ENCODE measurements around the gene RHOU. TPM values are rescaled to one million over a fixed set of nuclear protein-coding genes. Genes with fewer than 3 reads are reported as not detected.

RHOU gene
- total and polyA plus RNA-seq, 2 donors (not counting 3 experiments of a cell fraction or from before 2014, with no cell fraction given), result 0.04 to 0.40 TPM

- Histone ChIP-seq H3K4me2 (ENCODE audit: insufficient read depth, low read length) (no peak overlapping the region), H2AFZ (ENCODE audit: low read depth, low read length) (no peak overlapping the region), H3K9me1 (replicated peaks; ENCODE audit: control insufficient read depth, extremely low read depth, insufficient read depth, low read length) (no peaks in the 10 kb centered on the region), H3K36me3 (ENCODE audit: control insufficient read depth in 2 of 2, extremely low read depth in 1 of 2, insufficient read depth in 2 of 2, low read length in 2 of 2) (no peaks in the 10 kb centered on the region), H3K79me2 (ENCODE audit: control insufficient read depth, insufficient read depth, low read length) (no peaks in the 10 kb centered on the region), H3K9me3 (replicated peaks; ENCODE audit: control insufficient read depth, insufficient read depth, low read length) (no peaks in the 10 kb centered on the region), H4K20me1 (replicated peaks; ENCODE audit: control insufficient read depth, extremely low read depth, insufficient read depth, low read length) (no peaks in the 10 kb centered on the region), H3K4me1 (ENCODE audit: control insufficient read depth, extremely low read depth, insufficient read depth, low read length) (no peaks in the 10 kb centered on the region), H3K27ac (ENCODE audit: insufficient read depth, low read depth, low read length) (no peak overlapping the region), H3K27me3 (ENCODE audit: control insufficient read depth in 2 of 2, insufficient read depth in 2 of 2, low read length in 2 of 2) (peaks cover 3 to 10% of the 10 kb centered on the region in 2 experiments), H3K4me3 (replicated peaks in 1 of 3; ENCODE audit: insufficient read depth in 1 of 3, low read depth in 1 of 3, low read length in 3 of 3) (no peak overlapping the region), H3K9ac (replicated peaks; ENCODE audit: extremely low read depth, insufficient read depth, low read length) (no peak overlapping the region)
- intact Hi-C loops (cut with micrococcal nuclease) (no loop called here), dilution Hi-C loops (cut with MboI; ENCODE audit: extremely low pct_ligation_motif_present, low sequenced_read_pairs) (no loop called here)
- TF ChIP-seq MAX (IDR thresholded peaks at IDR 0.05; ENCODE audit: insufficient read depth, insufficient read length), result no peak
- TF ChIP-seq POLR2AphosphoS5 (IDR thresholded peaks at IDR 0.05; ENCODE audit: insufficient read depth, low read depth, low read length), result no peak
- TF ChIP-seq POLR2A (IDR thresholded peaks at IDR 0.05; ENCODE audit: low read depth, low read length), result no peak
- TF ChIP-seq GATA2 (IDR thresholded peaks at IDR 0.05; ENCODE audit: insufficient read depth, insufficient read length, low read depth, low read length), result no peak
- no peak for TF ChIP-seq CTCF (IDR thresholded peaks at IDR 0.05; ENCODE audit: extremely low read depth in 1 of 2, insufficient read depth in 1 of 2, low read depth in 1 of 2, low read length in 2 of 2)
- TF ChIP-seq MYC (IDR thresholded peaks at IDR 0.05; ENCODE audit: low read depth, low read length), result no peak
- no peak for TF ChIP-seq EZH2 (IDR thresholded peaks at IDR 0.05; ENCODE audit: borderline replicate concordance, low read depth, low read length, severe bottlenecking)
- no peak for TF ChIP-seq JUN (IDR thresholded peaks at IDR 0.05; ENCODE audit: borderline replicate concordance, insufficient read depth, insufficient read length, low read depth)
- no TSS peak for BruUV-seq (replicated peaks)
- DNase-seq (ENCODE audit: low read depth, low spot score) (no peak), FAIRE-seq (no peak)
- CTCF ChIA-PET, result no interaction called here
- POLR2A ChIA-PET, result no interaction called here
Measured at GRCh38 chr1:228749765-228750164, 14.5 kb downstream of the RHOU start.

Measured in endothelial cell of umbilical vein (primary cell).